Fibroblast of pulmonary artery (primary cell): ENCODE data around the gene B3GALT5.

ENCODE experiments used
- DNase-seq: peaks from one replicate; pipeline ENCODE4 v3.0.0-alpha.2; 2010; ENCODE audit warnings: low read depth
- H3K4me3 ChIP-seq: replicated peaks from 2 replicates; pipeline ENCODE4 v1.5.1; 2011; ENCODE audit warnings: low read depth, mild to moderate bottlenecking, control low read depth, low read length, moderate library complexity
- CTCF ChIP-seq: IDR thresholded peaks from 2 replicates; pipeline ENCODE4 v1.5.1; 2011; ENCODE audit warnings: mild to moderate bottlenecking, control low read depth, low read length, inconsistent platforms; ENCODE audit errors: missing control alignments

Gene B3GALT5

DNA sequence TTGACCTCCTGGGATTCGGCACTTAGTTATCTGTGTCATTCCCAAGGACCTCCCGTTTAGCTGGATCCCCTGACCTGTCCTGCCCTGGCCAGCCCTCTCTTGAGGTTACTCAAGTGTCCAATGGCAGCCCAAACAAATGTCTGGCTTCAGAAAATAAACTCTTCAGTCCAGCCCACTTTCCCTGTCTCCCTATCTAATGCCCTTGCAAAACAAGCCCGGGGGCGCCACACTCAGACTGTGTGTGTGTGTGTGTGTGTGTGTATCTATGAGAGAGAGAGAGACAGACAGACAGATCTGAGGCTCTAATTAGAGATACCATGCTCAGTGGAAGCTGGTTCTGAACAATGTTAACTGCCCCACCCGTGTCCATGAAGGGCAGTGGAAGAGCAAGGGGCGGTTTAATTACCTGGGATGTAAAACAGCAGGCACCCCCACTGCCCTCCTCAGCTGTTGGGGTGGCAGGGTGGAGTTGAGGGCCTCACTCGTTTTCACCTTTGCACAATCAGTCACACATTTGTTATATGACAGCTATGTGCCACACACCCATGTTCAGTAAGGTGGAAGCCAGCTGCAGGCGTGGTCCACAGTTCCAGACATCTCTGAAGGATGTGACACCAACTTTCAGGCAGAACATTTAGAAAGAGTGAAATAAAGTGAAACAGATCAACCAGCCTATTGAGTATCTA is 57.4 kb downstream of the B3GALT5 start:
- H3K4me3 ChIP-seq = no peak overlapping the region
- no peak for DNase-seq
- no peak for TF ChIP-seq CTCF

- H3K4me3 ChIP-seq = no peak overlapping the region
- no peak for DNase-seq
- TF ChIP-seq CTCF = no peak
These were observed 58.0 kb downstream of the B3GALT5 start for GRCh38 chr21:39670701-39671100.

DNA sequence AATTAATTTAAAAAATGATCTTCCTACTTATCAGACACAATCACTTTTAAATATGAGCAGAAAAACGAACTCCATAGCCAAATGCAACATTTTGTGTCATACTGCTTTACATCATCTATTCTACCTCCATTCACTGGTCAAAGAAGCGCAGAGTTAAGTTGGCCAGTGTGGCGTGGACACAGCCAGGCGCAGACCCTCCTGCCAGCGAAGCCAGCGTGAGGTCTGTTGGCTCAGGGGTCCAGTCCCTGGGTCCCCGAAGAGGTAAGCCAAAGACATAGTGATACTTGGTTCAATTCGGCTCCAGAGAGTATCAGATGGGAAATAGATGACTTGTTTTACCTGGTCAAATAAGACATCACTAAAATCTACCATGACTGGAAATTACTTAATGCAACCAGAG is 59.2 kb downstream of the B3GALT5 start:
- no peak for TF ChIP-seq CTCF
- DNase-seq = no peak
- H3K4me3 ChIP-seq = no peak overlapping the region

- DNase-seq = no peak
- no peak overlapping the region for H3K4me3 ChIP-seq
- TF ChIP-seq CTCF = no peak
These were observed 60.4 kb downstream of the B3GALT5 start for GRCh38 chr21:39673163-39673562.

DNA sequence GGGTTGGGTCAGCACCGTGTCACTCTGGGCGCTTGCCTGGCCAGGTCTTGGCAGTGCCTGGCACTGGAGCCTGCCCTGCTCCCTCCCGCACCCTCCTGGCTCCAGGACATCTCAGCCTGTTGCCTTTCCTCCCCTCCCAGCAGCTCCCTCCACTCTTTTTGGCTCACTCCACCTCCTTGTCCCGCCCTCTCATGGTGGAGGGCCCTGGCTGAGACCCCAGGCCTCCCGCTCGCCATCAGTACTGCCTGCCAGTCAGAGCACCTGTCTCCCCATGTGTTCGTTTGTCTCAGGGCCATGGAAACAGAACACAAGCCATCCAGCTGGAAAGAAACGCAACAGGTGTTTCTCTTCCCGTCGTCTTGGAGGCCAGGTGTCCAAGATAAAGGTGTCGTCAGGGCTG is 61.0 kb downstream of the B3GALT5 start:
- no peak for DNase-seq
- H3K4me3 ChIP-seq = no peak overlapping the region
- TF ChIP-seq CTCF = no peak

- no peak overlapping the region for H3K4me3 ChIP-seq
- no peak for DNase-seq
- TF ChIP-seq CTCF = no peak
These were observed 62.1 kb downstream of the B3GALT5 start for GRCh38 chr21:39674801-39675200.

GRCh38 chr21:39675590-39675989 is 62.9 kb downstream of the B3GALT5 start:
- TF ChIP-seq CTCF = no peak
- H3K4me3 ChIP-seq = no peak overlapping the region
- no peak for DNase-seq
